GM12878 (cell line): Measurements from ENCODE around the gene R3HDM1. TPM values are rescaled to one million over a fixed set of nuclear protein-coding genes. Genes with fewer than 3 reads are reported as not detected.
A peak's percentile ranks its signal among the peaks of the same experiment; 100 is the strongest.

Experiments used
- ATAC-seq: fragments of 200-7000 bp; cut with Tn5 transposase; 3 replicates; pipeline ENCODE4 v1.9.1; 2020; ENCODE audit warnings: mild to moderate bottlenecking, moderate library complexity
- BruUV-seq: library from RNA; stranded (reverse); fragments of 400-500 nt; replicated peaks from 2 replicates; lab custom pipeline; 2021; lab: Mats Ljungman, UMichigan
- CTCF ChIA-PET: fragments of 300-600 bp; sonication (Branson Sonifier 250); formaldehyde crosslinking; extraction: SDS; loops from one replicate; lab custom pipeline; 2021; ENCODE audit warnings: inconsistent platforms; lab: Yijun Ruan, JAX
- POLR2A ChIA-PET: fragments of 350-600 bp; formaldehyde crosslinking; extraction: SDS; loops from one replicate; lab custom pipeline; 2021; ENCODE audit warnings: inconsistent platforms; lab: Charles Lee
- RAD21 ChIA-PET: fragments of 300-600 bp; sonication (Branson Sonifier 250); formaldehyde crosslinking; loops from one replicate; lab custom pipeline; 2023; ENCODE audit warnings: antibody characterized with exemption; ENCODE audit not compliant: unreplicated experiment; lab: Charles Lee
- SMC1A ChIA-PET: fragments of 300-600 bp; sonication (Branson Sonifier 250); formaldehyde crosslinking; loops from one replicate; lab custom pipeline; 2023; ENCODE audit not compliant: unreplicated experiment, uncharacterized antibody; lab: Charles Lee
- DNase-seq: peaks from one replicate; pipeline ENCODE4 v3.0.0-alpha.2; 2011; ENCODE audit warnings: low read depth, low spot score
- FAIRE-seq: peaks from 3 replicates; lab custom pipeline; 2011; peaks lifted over from hg19 to GRCh38; lab: Jason Lieb, UNC
- H2AFZ ChIP-seq: 2 replicates; pipeline ENCODE4 v1.6.0; 2011; ENCODE audit warnings: low read depth, low read length, control low read depth; ENCODE audit not compliant: control insufficient read depth
- H3K27ac ChIP-seq: 2 replicates; pipeline ENCODE4 v1.5.1; 2011; ENCODE audit warnings: control low read depth; ENCODE audit not compliant: control insufficient read depth, insufficient read depth
- H3K27me3 ChIP-seq, 2 experiments: replicated peaks in 1 of 2; 2 replicates each; pipeline versions ENCODE4 v1.6.0 to v1.6.1; 2011; ENCODE audit warnings: low read length in 1 of 2; ENCODE audit not compliant: control insufficient read depth in 2 of 2, insufficient read depth in 2 of 2
- H3K36me3 ChIP-seq, 2 experiments: 2 replicates each; pipeline ENCODE4 v1.5.1; 2011; ENCODE audit warnings: low read length in 1 of 2; ENCODE audit not compliant: control insufficient read depth in 2 of 2, insufficient read depth in 2 of 2
- H3K4me1 ChIP-seq: 2 replicates; pipeline ENCODE4 v1.6.1; 2011; ENCODE audit warnings: mild to moderate bottlenecking, low read length, moderate library complexity, mixed read lengths; ENCODE audit not compliant: control insufficient read depth, insufficient read depth
- H3K4me2 ChIP-seq: 2 replicates; pipeline ENCODE4 v1.6.0; 2011; ENCODE audit warnings: control low read depth; ENCODE audit not compliant: control insufficient read depth, insufficient read depth
- H3K4me3 ChIP-seq: fragments of 200-600 bp; sonication (generic); 2 replicates; pipeline ENCODE4 v1.5.1; 2016
- H3K79me2 ChIP-seq: 2 replicates; pipeline ENCODE4 v1.6.0; 2011; ENCODE audit warnings: low read length; ENCODE audit not compliant: control insufficient read depth, insufficient read depth
- H3K9ac ChIP-seq: 2 replicates; pipeline ENCODE4 v1.8.0; 2011; ENCODE audit warnings: low read length, control low read depth, mixed read lengths; ENCODE audit not compliant: control insufficient read depth, insufficient read depth
- H3K9me3 ChIP-seq: replicated peaks from 3 replicates; pipeline ENCODE4 v1.5.1; 2011; ENCODE audit warnings: mild to moderate bottlenecking, low read length; ENCODE audit not compliant: control insufficient read depth, insufficient read depth
- H4K20me1 ChIP-seq: 2 replicates; pipeline ENCODE4 v1.6.0; 2011; ENCODE audit not compliant: control insufficient read depth, insufficient read depth
- ASH2L ChIP-seq: fragments of 300-600, 200-600 bp; sonication (generic); IDR thresholded peaks from 2 replicates; pipeline ENCODE4 v1.6.1; 2017; ENCODE audit warnings: low read depth, mild to moderate bottlenecking, borderline replicate concordance
- CBFB ChIP-seq: IDR thresholded peaks from 2 replicates; pipeline ENCODE4 v1.6.1; 2016; ENCODE audit warnings: antibody characterized with exemption, low read depth
- CHD4 ChIP-seq: fragments of 200-600 bp; sonication (generic); IDR thresholded peaks from 2 replicates; pipeline ENCODE4 v1.6.1; 2016; ENCODE audit warnings: mild to moderate bottlenecking
- EZH2 ChIP-seq: IDR thresholded peaks from 2 replicates; pipeline ENCODE4 v1.6.1; 2012; ENCODE audit warnings: low read depth, mild to moderate bottlenecking, control low read depth, inconsistent platforms, low read length, borderline replicate concordance; ENCODE audit not compliant: control insufficient read depth
- HDAC6 ChIP-seq: fragments of 200-600 bp; sonication (generic); IDR thresholded peaks from one replicate; pipeline ENCODE4 v1.8.0; 2017; ENCODE audit warnings: antibody characterized with exemption; ENCODE audit not compliant: unreplicated experiment
- NR2C1 ChIP-seq: fragments of 450-650 bp; IDR thresholded peaks from 2 replicates; pipeline ENCODE4 v1.6.1; 2017; ENCODE audit warnings: antibody characterized with exemption, mild to moderate bottlenecking, moderate library complexity
- SUPT20H ChIP-seq: IDR thresholded peaks from 2 replicates; pipeline ENCODE4 v1.6.1; 2011; ENCODE audit warnings: low read depth, mild to moderate bottlenecking, low read length, moderate library complexity, borderline replicate concordance; ENCODE audit not compliant: control insufficient read depth
- YY1 ChIP-seq: IDR thresholded peaks from 2 replicates; pipeline ENCODE4 v1.6.1; 2011; ENCODE audit warnings: low read depth, mild to moderate bottlenecking, low read length
- ZNF24 ChIP-seq: fragments of 450-650 bp; IDR thresholded peaks from 2 replicates; pipeline ENCODE4 v1.6.1; 2017; ENCODE audit warnings: antibody characterized with exemption, mild to moderate bottlenecking
- WGBS: methylation state at CpG from one replicate; pipeline ENCODE4 v1.1.6; 2016; ENCODE audit warnings: low lambda C conversion rate; ENCODE audit not compliant: insufficient replicate concordance, insufficient coverage; ENCODE audit errors: missing lambda C conversion rate; 5-methylcytosine and 5-hydroxymethylcytosine counted together
- in situ Hi-C: fragments of 300-500 bp; cut with MboI; formaldehyde crosslinking; loops from 9 replicates; pipeline ENCODE4 v1.14.3; 2018; ENCODE audit warnings: mixed read lengths
- intact Hi-C: fragments of 100-400 bp; cut with micrococcal nuclease; formaldehyde crosslinking; loops from one replicate; pipeline ENCODE4 v1.14.2; 2022; ENCODE audit not compliant: unreplicated experiment
- polyA plus RNA-seq, 11 experiments: library from polyadenylated mRNA; depleted of rRNA in 4 of 11; unstranded in 6 of 11; stranded (reverse) in 5 of 11; fragments of >200 nt; fragmentation: Nextera tagmentation in 4 of 11; fragmentation: Illumina TruSeq in 1 of 11; extraction: Ambion mirVana in 4 of 11; extraction: Trizol in 1 of 11; gene quantifications; 1 replicate in 1 of 11; 2 replicates in 10 of 11; pipeline versions ENCODE4 v1.2.1 to v1.2.3, GENCODE V29; 2011 to 2016; ENCODE audit warnings: inconsistent platforms in 2 of 11, missing spikeins in 2 of 11, low read depth in 1 of 11
- total RNA-seq, 4 experiments: library from RNA; depleted of rRNA in 3 of 4; stranded (reverse); fragments of >200 nt in 3 of 4; fragmentation: Illumina TruSeq in 1 of 4; extraction: Trizol in 1 of 4; gene quantifications; 2 replicates each; pipeline versions ENCODE4 v1.2.1 to v1.2.3, GENCODE V29; 2013 to 2021
- TF ChIP-seq, protein P1 (sequence below): IDR thresholded peaks from 2 replicates; pipeline ENCODE4 v1.6.1; 2012; ENCODE audit warnings: mild to moderate bottlenecking, low read depth, low read length
- TF ChIP-seq, protein P2 (sequence below): fragments of 450-650 bp; formaldehyde crosslinking; IDR thresholded peaks from 2 replicates; pipeline ENCODE4 v1.4.0; 2022; ENCODE audit warnings: mild to moderate bottlenecking, moderate library complexity
- TF ChIP-seq, protein P3 (sequence below): fragments of 450-650 bp; IDR thresholded peaks from 2 replicates; pipeline ENCODE4 v1.6.1; 2017; ENCODE audit warnings: antibody characterized with exemption, mild to moderate bottlenecking, moderate library complexity

Gene R3HDM1
- total and polyA plus RNA-seq, 10 of the 15 experiments (the other 5 are each of a cell fraction or from before 2014, with no cell fraction given), result 16.8 to 89.6 (median 47.7) TPM

DNA sequence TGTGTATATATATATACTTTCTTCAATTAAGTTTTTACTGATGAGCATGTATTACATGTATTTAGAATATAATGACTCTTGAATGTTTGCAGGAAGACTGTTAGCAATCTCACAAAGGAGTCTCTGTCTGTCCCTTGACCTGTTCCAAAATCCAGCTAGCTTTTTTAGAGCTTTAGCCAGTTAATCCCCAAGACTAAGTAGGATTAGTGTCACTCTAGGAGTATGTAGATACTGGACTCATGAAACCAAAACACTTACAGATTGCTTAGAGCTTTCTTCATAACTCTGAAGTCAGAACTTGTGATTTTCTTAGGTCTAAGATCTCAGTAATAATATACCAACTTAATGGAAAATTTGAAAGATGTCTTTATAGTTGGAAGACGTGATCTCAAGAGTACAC is 212.6 kb downstream of the R3HDM1 start:
- Histone ChIP-seq H3K4me2 (peak overlapping the region; percentile 74), H3K4me1 (0 out of 2 replicates have a peak, but pooled peaks cover 5% of the 10 kb centered on the region), H2AFZ (no peak overlapping the region), H3K9ac (peak overlapping the region; percentile 80), H3K36me3 (peaks cover 0 to 18% of the 10 kb centered on the region in 2 experiments; a peak in 3 of 4 replicates), H3K27ac (no peak overlapping the region), H3K4me3 (peak overlapping the region; percentile 63), H3K9me3 (no peaks in the 10 kb centered on the region), H3K79me2 (peaks cover 57% of the 10 kb centered on the region), H4K20me1 (no peaks in the 10 kb centered on the region), H3K27me3 (no peaks in the 10 kb centered on the region)
- ATAC-seq (no peak), DNase-seq (no peak), FAIRE-seq (no peak)
- intact Hi-C loops (loop anchor here (5.0 kb wide), 3 partner anchors 108 to 827 kb away; partner anchors contain the start of gene CCNT2), in situ Hi-C loops (no loop called here)
- ChIA-PET SMC1A (interaction anchor here (0.9 to 2.3 kb wide), 12 partner anchors 40 to 738 kb away, joined by 3 to 14 read pairs (median 4); partner anchors contain the start of gene ZRANB3), RAD21 (interaction anchor here (0.6 to 1.7 kb wide), 4 partner anchors 12 to 641 kb away, joined by 3 read pairs; no protein-coding TSS in a partner anchor), POLR2A (interaction anchor here (0.5 to 1.5 kb wide), 3 partner anchors 76 to 596 kb away, joined by 3 to 8 read pairs (median 3); no protein-coding TSS in a partner anchor), CTCF (interaction anchor here (1.0 to 4.7 kb wide), 14 partner anchors 9 to 755 kb away, joined by 3 to 46 read pairs (median 4); no protein-coding TSS in a partner anchor)
- 47% methylated on average over 1 of the region's 1 CpG for WGBS
- no TSS peak for BruUV-seq
- TF ChIP-seq CHD4 (no peak), ASH2L (no peak), YY1 (no peak), EZH2 (no peak), ZNF24 (no peak), CBFB (no peak), NR2C1 (no peak), SUPT20H (no peak), HDAC6 (no peak)
- TF ChIP-seq, protein P1, sequence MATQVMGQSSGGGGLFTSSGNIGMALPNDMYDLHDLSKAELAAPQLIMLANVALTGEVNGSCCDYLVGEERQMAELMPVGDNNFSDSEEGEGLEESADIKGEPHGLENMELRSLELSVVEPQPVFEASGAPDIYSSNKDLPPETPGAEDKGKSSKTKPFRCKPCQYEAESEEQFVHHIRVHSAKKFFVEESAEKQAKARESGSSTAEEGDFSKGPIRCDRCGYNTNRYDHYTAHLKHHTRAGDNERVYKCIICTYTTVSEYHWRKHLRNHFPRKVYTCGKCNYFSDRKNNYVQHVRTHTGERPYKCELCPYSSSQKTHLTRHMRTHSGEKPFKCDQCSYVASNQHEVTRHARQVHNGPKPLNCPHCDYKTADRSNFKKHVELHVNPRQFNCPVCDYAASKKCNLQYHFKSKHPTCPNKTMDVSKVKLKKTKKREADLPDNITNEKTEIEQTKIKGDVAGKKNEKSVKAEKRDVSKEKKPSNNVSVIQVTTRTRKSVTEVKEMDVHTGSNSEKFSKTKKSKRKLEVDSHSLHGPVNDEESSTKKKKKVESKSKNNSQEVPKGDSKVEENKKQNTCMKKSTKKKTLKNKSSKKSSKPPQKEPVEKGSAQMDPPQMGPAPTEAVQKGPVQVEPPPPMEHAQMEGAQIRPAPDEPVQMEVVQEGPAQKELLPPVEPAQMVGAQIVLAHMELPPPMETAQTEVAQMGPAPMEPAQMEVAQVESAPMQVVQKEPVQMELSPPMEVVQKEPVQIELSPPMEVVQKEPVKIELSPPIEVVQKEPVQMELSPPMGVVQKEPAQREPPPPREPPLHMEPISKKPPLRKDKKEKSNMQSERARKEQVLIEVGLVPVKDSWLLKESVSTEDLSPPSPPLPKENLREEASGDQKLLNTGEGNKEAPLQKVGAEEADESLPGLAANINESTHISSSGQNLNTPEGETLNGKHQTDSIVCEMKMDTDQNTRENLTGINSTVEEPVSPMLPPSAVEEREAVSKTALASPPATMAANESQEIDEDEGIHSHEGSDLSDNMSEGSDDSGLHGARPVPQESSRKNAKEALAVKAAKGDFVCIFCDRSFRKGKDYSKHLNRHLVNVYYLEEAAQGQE, result no peak
- TF ChIP-seq, protein P2, sequence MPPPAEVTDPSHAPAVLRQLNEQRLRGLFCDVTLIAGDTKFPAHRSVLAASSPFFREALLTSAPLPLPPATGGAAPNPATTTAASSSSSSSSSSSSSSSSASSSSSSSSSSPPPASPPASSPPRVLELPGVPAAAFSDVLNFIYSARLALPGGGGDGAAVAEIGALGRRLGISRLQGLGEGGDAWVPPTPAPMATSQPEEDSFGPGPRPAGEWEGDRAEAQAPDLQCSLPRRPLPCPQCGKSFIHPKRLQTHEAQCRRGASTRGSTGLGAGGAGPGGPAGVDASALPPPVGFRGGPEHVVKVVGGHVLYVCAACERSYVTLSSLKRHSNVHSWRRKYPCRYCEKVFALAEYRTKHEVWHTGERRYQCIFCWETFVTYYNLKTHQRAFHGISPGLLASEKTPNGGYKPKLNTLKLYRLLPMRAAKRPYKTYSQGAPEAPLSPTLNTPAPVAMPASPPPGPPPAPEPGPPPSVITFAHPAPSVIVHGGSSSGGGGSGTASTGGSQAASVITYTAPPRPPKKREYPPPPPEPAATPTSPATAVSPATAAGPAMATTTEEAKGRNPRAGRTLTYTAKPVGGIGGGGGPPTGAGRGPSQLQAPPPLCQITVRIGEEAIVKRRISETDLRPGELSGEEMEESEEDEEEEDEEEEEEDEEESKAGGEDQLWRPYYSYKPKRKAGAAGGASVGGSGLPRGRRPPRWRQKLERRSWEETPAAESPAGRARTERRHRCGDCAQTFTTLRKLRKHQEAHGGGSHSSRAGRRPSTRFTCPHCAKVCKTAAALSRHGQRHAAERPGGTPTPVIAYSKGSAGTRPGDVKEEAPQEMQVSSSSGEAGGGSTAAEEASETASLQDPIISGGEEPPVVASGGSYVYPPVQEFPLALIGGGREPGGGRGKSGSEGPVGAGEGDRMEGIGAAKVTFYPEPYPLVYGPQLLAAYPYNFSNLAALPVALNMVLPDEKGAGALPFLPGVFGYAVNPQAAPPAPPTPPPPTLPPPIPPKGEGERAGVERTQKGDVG, result no peak
- TF ChIP-seq, protein P3, sequence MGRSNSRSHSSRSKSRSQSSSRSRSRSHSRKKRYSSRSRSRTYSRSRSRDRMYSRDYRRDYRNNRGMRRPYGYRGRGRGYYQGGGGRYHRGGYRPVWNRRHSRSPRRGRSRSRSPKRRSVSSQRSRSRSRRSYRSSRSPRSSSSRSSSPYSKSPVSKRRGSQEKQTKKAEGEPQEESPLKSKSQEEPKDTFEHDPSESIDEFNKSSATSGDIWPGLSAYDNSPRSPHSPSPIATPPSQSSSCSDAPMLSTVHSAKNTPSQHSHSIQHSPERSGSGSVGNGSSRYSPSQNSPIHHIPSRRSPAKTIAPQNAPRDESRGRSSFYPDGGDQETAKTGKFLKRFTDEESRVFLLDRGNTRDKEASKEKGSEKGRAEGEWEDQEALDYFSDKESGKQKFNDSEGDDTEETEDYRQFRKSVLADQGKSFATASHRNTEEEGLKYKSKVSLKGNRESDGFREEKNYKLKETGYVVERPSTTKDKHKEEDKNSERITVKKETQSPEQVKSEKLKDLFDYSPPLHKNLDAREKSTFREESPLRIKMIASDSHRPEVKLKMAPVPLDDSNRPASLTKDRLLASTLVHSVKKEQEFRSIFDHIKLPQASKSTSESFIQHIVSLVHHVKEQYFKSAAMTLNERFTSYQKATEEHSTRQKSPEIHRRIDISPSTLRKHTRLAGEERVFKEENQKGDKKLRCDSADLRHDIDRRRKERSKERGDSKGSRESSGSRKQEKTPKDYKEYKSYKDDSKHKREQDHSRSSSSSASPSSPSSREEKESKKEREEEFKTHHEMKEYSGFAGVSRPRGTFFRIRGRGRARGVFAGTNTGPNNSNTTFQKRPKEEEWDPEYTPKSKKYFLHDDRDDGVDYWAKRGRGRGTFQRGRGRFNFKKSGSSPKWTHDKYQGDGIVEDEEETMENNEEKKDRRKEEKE, result no peak
